ENCODE data around the gene GOLGA6L10.

The GOLGA6L10 gene

GRCh38 chr15:82298032-82298431 lies 51.2 kb downstream of the GOLGA6L10 start:
- no peak for DNase-seq

DNA sequence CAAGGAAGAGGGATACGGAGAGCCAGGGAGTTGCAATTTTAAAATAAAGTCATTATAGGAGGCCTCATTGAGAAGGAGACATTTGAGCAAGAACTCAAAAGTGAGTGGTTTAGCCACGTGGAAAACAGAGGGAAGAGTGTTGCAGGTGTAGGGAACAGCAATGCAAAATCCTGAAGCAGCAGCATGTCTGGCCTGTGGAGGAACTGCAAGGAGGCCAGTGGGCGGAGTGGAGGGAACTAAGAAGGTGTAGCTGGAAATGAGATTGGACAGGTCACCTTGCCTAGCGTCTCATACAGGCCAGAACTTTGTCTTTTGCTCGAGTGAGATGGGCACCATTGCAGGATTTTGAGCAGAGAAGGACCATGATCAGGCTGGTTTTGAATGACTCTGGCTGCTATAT lies 51.7 kb downstream of the GOLGA6L10 start:
- no peak for DNase-seq

- no peak for DNase-seq
Measured at GRCh38 chr15:82294061-82294690, 55.1 kb downstream of the GOLGA6L10 start.

GRCh38 chr15:82292271-82292670 lies 57.0 kb downstream of the GOLGA6L10 start:
- DNase-seq: no peak
